Neural cell (in vitro differentiated cells): ENCODE measurements around the gene FUT8. TPM values are rescaled to one million over a fixed set of nuclear protein-coding genes. Genes with fewer than 3 reads are reported as not detected.

Experiments
- H2AFZ ChIP-seq: fragments of 200-600, 300-800 bp; sonication (generic), shearing (Covaris generic); 2 replicates; pipeline ENCODE4 v1.6.0; 2014; ENCODE audit warnings: low read depth, mild to moderate bottlenecking, antibody characterized with exemption, low read length, moderate library complexity
- H3F3A ChIP-seq: fragments of 200-600 bp; shearing (Covaris generic); 2 replicates; pipeline ENCODE4 v1.6.1; 2016; ENCODE audit warnings: mild to moderate bottlenecking, moderate library complexity, mixed read lengths, antibody characterized with exemption, low read length; ENCODE audit not compliant: insufficient read depth, poor library complexity, severe bottlenecking
- H3K27ac ChIP-seq: fragments of 200-600, 300-800 bp; sonication (generic), shearing (Covaris generic); 2 replicates; pipeline ENCODE4 v1.5.1; 2014; ENCODE audit warnings: mild to moderate bottlenecking, low read length, moderate library complexity
- H3K27me3 ChIP-seq: fragments of 300-800, 200-600 bp; sonication (generic), shearing (Covaris generic); 2 replicates; pipeline ENCODE4 v1.6.0; 2014; ENCODE audit warnings: mild to moderate bottlenecking, low read depth, low read length, moderate library complexity; ENCODE audit not compliant: insufficient read depth
- H3K36me3 ChIP-seq: fragments of 300-800, 200-600 bp; sonication (generic), shearing (Covaris generic); 2 replicates; pipeline ENCODE4 v1.5.1; 2014; ENCODE audit warnings: mild to moderate bottlenecking, antibody characterized with exemption, low read length, moderate library complexity; ENCODE audit not compliant: insufficient read depth
- H3K4me2 ChIP-seq: fragments of 300-800, 200-600 bp; sonication (generic), shearing (Covaris generic); 2 replicates; pipeline ENCODE4 v1.6.0; 2014; ENCODE audit warnings: mild to moderate bottlenecking, low read length
- H3K4me3 ChIP-seq: fragments of 300-800, 200-600 bp; sonication (generic), shearing (Covaris generic); 2 replicates; pipeline ENCODE4 v1.5.1; 2014; ENCODE audit warnings: mild to moderate bottlenecking, low read length, moderate library complexity
- H3K79me2 ChIP-seq: fragments of 200-600 bp; shearing (Covaris generic); replicated peaks from 2 replicates; pipeline ENCODE4 v1.6.0; 2014; ENCODE audit warnings: mild to moderate bottlenecking, low read length, moderate library complexity; ENCODE audit not compliant: insufficient read depth
- H3K9ac ChIP-seq: fragments of 300-800, 200-600 bp; sonication (generic), shearing (Covaris generic); 2 replicates; pipeline ENCODE4 v1.6.1; 2016; ENCODE audit warnings: mild to moderate bottlenecking, low read length, mixed read lengths
- H3K9me2 ChIP-seq: fragments of 200-600 bp; shearing (Covaris generic); 2 replicates; pipeline ENCODE4 v1.6.1; 2016; ENCODE audit warnings: mild to moderate bottlenecking, low read length, mixed read lengths; ENCODE audit not compliant: insufficient read depth
- H3K9me3 ChIP-seq: fragments of 200-600, 300-800 bp; sonication (generic), shearing (Covaris generic); 2 replicates; pipeline ENCODE4 v1.6.1; 2016; ENCODE audit warnings: mild to moderate bottlenecking, mixed run types, low read length, moderate library complexity, mixed read lengths
- H4K20me1 ChIP-seq: fragments of 200-600 bp; shearing (Covaris generic); 2 replicates; pipeline ENCODE4 v1.6.1; 2016; ENCODE audit warnings: mild to moderate bottlenecking, mixed run types; ENCODE audit not compliant: insufficient read depth
- CTCF ChIP-seq: fragments of 450-650 bp; IDR thresholded peaks from 2 replicates; pipeline ENCODE4 v1.5.1; 2014; ENCODE audit warnings: antibody characterized with exemption, mild to moderate bottlenecking, moderate library complexity; ENCODE audit not compliant: poor library complexity, severe bottlenecking
- EP300 ChIP-seq: fragments of 450-650 bp; conservative IDR thresholded peaks from 2 replicates; pipeline ENCODE4 v1.6.1; 2014; ENCODE audit warnings: antibody characterized with exemption, mild to moderate bottlenecking, moderate library complexity; ENCODE audit not compliant: poor library complexity, severe bottlenecking
- EZH2 ChIP-seq: fragments of 200-600, 300-800 bp; shearing (Covaris generic), sonication (generic); IDR thresholded peaks from 2 replicates; pipeline ENCODE4 v1.6.1; 2014; ENCODE audit warnings: antibody characterized with exemption, low read length, borderline replicate concordance, mild to moderate bottlenecking; ENCODE audit not compliant: insufficient read depth, poor library complexity, severe bottlenecking
- MXI1 ChIP-seq: fragments of 450-650 bp; conservative IDR thresholded peaks from 2 replicates; pipeline ENCODE4 v1.6.1; 2014; ENCODE audit warnings: antibody characterized with exemption, mild to moderate bottlenecking; ENCODE audit not compliant: poor library complexity, severe bottlenecking
- POLR2AphosphoS5 ChIP-seq: IDR thresholded peaks from 2 replicates; pipeline ENCODE4 v1.6.1; 2012
- RAD21 ChIP-seq: fragments of 450-650 bp; conservative IDR thresholded peaks from 2 replicates; pipeline ENCODE4 v1.6.1; 2014; ENCODE audit warnings: antibody characterized with exemption, mild to moderate bottlenecking, moderate library complexity
- REST ChIP-seq: IDR thresholded peaks from 2 replicates; pipeline ENCODE4 v1.6.1; 2012; ENCODE audit warnings: borderline replicate concordance
- SMC3 ChIP-seq: fragments of 450-650 bp; conservative IDR thresholded peaks from 2 replicates; pipeline ENCODE4 v1.6.1; 2014; ENCODE audit warnings: antibody characterized with exemption, mild to moderate bottlenecking, moderate library complexity; ENCODE audit not compliant: poor library complexity
- TAF1 ChIP-seq: IDR thresholded peaks from 2 replicates; pipeline ENCODE4 v1.6.1; 2012; ENCODE audit warnings: low read depth
- polyA plus RNA-seq: library from polyadenylated mRNA; depleted of rRNA; stranded (reverse); fragments of >200 nt; gene quantifications from 2 replicates; pipeline ENCODE4 v1.2.3, GENCODE V29; 2014

The FUT8 gene
- polyA plus RNA-seq, 1 donor from 2014 or later, result 72.8 TPM

- H3K4me2 ChIP-seq, result no peak overlapping the region
- no peaks in the 10 kb centered on the region for H3K9me2 ChIP-seq
- H3K9me3 ChIP-seq, result no peaks in the 10 kb centered on the region
- H2AFZ ChIP-seq, result no peak overlapping the region
- H4K20me1 ChIP-seq, result no peaks in the 10 kb centered on the region
- H3K79me2 ChIP-seq, result no peaks in the 10 kb centered on the region
- H3F3A ChIP-seq, result no peaks in the 10 kb centered on the region
- TF ChIP-seq EP300 (no peak), POLR2AphosphoS5 (peak; percentile 24)
- H3K36me3 ChIP-seq, result no peaks in the 10 kb centered on the region
- no peak overlapping the region for H3K27ac ChIP-seq
- H3K9ac ChIP-seq, result no peak overlapping the region
- H3K27me3 ChIP-seq, result no peaks in the 10 kb centered on the region
- no peak overlapping the region for H3K4me3 ChIP-seq
Measured at GRCh38 chr14:65755331-65755730, 342.8 kb downstream of the FUT8 start.

- Histone ChIP-seq H3K4me2 (no peak overlapping the region), H3K36me3 (no peaks in the 10 kb centered on the region), H3K4me3 (no peak overlapping the region), H3K9me3 (no peaks in the 10 kb centered on the region), H4K20me1 (no peaks in the 10 kb centered on the region), H3F3A (no peaks in the 10 kb centered on the region), H3K9ac (no peak overlapping the region), H3K27ac (no peak overlapping the region), H3K9me2 (no peaks in the 10 kb centered on the region), H3K27me3 (no peaks in the 10 kb centered on the region), H2AFZ (no peak overlapping the region), H3K79me2 (no peaks in the 10 kb centered on the region)
- TF ChIP-seq EZH2 (no peak), POLR2AphosphoS5 (no peak), TAF1 (no peak), EP300 (no peak), REST (no peak), CTCF (no peak), SMC3 (no peak), RAD21 (no peak), MXI1 (no peak)
Measured at GRCh38 chr14:65756880-65757279, 344.4 kb downstream of the FUT8 start.

GRCh38 chr14:65769151-65769550 lies 356.6 kb downstream of the FUT8 start:
- Histone ChIP-seq H3F3A (no peaks in the 10 kb centered on the region), H3K9ac (no peak overlapping the region), H3K4me2 (no peak overlapping the region), H4K20me1 (no peaks in the 10 kb centered on the region), H3K9me3 (no peaks in the 10 kb centered on the region), H3K79me2 (no peaks in the 10 kb centered on the region), H3K9me2 (no peaks in the 10 kb centered on the region), H2AFZ (no peak overlapping the region), H3K27me3 (no peaks in the 10 kb centered on the region), H3K4me3 (no peak overlapping the region), H3K36me3 (no peaks in the 10 kb centered on the region), H3K27ac (no peak overlapping the region)
- TF ChIP-seq EP300, result no peak
- TF ChIP-seq REST, result no peak
- TF ChIP-seq CTCF, result no peak
- TF ChIP-seq POLR2AphosphoS5, result no peak
- TF ChIP-seq RAD21, result no peak
- no peak for TF ChIP-seq EZH2
- TF ChIP-seq TAF1, result no peak
- no peak for TF ChIP-seq MXI1
- TF ChIP-seq SMC3, result no peak
